CMK (cell line): ENCODE data around the gene FAM186B.
"Not testable (repeated sequence)": the region's sequence is repeated elsewhere in the genome, so short reads cannot be mapped to it uniquely, and the experiment has no call there.

Source experiments
- DNase-seq: peaks from one replicate; pipeline ENCODE4 v3.0.0-alpha.2; 2010; ENCODE audit warnings: low read depth

FAM186B gene

DNA sequence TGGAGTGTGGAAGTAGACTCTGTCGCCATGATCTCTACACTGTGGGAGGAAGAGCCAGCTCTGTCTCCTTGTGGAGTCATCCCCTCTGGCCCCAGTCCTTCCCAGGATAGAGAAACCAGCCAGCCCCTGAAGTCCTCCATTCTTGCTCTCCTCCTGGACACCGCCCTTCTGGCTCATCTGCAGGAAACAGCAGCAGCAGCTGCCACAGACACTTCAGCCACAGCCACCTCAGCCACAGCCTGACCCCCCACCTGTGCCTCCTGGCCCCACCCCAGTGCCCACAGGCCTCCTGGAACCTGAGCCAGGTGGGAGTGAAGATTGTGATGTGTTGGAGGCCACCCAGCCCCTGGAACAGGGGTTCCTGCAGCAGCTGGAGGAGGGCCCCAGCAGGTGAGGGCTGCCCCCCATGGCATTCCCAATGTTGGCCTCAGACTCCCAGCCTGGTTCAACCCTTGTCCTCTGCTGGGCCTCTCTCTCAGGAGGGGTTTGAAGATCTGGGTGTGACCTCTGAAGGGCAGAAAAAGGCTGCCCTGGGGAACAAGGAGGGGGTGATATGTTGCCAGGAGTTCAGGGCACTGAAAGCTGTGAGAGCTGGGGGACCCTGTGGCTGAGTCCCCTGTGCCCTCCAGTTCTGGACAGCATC, 28.4 kb upstream of the FAM186B start:
- DNase-seq: no peak

DNA sequence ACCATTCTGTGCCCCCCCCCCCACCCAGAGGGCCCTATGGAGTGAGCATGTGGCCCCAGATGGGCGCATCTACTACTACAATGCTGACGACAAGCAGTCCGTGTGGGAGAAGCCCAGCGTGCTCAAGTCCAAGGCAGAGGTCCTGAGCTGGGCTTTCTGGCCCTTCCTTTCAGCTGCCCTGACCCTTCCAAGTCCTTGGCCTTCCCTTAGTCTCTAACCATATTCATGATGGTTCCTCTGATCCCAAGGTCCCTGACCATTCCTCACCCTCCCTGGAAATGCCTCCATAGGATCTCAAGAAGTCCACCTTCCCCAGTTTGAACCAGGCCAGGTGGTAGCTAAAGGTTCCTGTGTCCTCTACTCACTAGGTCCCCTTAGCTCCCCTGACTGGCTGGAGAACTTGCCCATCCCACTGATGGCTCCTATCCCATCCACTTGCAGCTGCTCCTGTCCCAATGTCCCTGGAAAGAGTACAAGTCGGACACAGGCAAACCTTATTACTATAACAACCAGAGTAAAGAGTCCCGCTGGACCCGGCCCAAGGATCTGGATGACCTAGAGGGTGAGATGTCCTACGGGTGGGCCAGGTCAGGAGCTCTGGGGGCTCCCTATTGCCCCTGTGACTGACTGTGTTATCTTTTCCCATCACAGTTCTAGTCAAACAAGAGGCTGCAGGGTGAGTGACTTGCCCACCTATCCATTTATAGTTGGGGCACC, 27.7 kb upstream of the FAM186B start:
- DNase-seq: no peak

- DNase-seq: no peak
Observed at GRCh38 chr12:49632401-49632800, 27.0 kb upstream of the FAM186B start.

GRCh38 chr12:49631336-49631907, 26.0 kb upstream of the FAM186B start:
- DNase-seq: no peak

DNA sequence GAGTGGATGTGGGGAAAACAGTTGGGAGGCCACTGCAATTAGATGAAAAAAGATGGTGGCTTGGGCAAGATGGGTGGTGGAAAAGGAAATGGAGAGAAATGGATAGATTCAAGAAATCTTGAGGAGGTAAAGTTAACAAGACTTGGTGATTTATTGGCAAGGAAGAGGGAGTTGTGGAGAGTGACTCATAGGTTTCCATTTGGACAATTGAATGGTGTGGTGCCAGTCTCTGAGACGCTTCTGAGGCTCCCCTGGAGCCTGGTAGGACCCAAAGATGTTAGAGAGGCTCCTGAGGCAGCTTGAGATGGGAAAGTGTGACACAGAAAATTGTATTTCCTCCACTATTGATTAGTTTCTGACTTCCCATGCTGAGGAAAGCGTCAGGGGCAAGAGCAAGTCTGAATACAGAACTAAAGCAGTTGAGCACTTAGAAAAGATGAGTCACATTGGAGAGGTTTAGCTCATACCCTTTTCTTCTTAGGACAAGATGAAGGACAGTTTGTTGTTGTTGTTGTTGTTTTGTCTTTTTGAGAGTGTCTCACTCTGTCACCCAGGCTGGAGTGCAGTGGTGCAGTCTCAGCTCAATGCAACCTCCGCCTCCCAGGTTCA, 22.4 kb upstream of the FAM186B start:
- no peak for DNase-seq

- no peak for DNase-seq
Observed at GRCh38 chr12:49626836-49627235, 21.4 kb upstream of the FAM186B start.

DNA sequence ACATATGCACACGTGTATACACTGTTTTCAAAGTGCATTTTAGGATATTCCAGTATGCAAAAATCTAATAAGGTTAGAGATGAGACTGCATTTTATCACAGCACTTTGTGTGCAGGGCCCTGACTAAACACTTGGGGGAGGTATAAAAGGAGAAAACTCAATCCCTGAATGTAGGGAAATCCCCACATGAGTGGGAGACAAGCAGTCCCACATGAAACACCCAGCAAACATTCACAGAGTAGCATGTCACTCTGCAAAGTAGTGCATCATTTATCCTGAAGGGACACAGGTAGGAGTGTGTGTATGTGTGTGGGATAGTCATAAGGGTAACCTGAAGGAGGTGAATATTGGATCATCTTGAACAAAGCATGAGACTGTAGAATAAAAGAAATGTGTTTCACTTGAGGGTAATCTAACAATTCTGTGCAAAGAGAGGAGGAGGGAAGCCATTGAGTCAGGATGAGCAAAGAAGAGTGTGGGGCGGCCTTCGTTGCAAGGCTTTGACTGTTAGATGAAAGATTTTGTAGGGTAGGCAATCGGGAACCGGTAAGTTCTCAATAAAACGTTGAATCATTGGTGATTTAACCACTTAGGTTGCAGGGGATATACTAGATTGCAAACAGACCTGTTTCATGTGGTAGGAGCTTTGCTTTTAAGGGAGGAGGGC, 20.9 kb upstream of the FAM186B start:
- no peak for DNase-seq

- no peak for DNase-seq
Observed at GRCh38 chr12:49624921-49625577, 19.6 kb upstream of the FAM186B start.

DNA sequence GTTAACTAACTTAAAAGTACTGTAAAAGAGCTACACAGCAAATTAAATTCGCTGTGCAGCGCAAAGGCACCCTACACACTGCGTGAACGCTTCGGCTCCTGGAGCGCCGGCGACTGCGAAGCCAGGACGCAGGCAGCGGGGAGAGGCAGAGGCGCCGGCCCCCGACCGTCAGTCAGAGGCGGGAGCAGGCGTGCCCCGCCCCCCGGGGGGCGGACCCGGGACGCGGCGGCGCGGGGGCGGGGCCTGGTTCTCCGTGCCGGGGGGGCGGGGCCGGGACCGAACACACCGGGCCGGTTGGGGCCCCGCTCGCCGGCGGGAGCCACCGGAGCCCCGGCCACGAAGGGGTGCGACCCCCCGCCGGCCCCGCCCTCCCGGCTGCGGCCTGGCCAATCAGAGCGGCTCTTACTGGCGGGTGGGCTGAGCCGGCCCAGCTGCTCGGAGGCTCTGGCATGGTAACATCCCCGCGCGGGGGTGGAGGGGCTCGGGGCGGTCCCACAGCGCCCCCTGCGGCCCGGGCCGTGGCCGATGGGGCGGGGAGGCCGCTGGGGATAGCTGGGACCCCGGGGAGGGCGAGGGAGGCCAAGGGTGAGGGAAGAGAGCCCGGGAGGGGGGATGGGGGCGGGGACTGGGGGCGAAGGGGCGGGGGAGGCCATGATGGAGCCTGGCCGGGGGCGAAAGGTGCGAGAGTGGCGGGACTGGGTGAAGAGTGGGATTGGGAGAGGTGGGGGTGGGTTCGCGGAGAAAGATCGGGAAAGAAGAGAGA, 17.9 kb upstream of the FAM186B start, which contains the start of gene PRPF40B:
PRPF40B (plus strand) TSS at position 420 of the 763 bp plus-strand sequence; CDS start at position 450, 30 bp downstream.
- peak; percentile 75 for DNase-seq

- peak; percentile 27 for DNase-seq
Observed at GRCh38 chr12:49622501-49623141, 17.2 kb upstream of the FAM186B start.

- DNase-seq: no peak
Observed at GRCh38 chr12:49621651-49622500, 16.4 kb upstream of the FAM186B start.

DNA sequence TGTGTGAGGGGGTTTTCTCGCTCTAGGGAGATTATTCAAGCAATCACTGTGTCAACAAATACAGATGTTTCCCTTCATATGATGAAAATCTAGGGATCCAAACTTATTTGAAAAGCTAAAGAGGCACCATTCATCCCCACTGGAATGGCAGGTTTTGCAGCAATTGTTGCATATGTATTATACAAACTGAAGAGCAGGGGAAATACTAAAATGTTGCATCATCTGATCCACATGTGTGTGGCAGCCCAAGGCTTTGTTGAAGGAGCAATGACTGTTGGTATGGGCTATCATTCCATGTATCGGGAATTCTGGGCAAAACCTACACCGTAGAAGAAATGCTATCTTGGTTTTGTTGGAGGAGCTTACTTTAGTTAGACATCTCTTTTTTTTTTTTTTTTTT, 13.8 kb upstream of the FAM186B start:
- no peak for DNase-seq

GRCh38 chr12:49618576-49618975, 13.1 kb upstream of the FAM186B start:
- no peak for DNase-seq

DNA sequence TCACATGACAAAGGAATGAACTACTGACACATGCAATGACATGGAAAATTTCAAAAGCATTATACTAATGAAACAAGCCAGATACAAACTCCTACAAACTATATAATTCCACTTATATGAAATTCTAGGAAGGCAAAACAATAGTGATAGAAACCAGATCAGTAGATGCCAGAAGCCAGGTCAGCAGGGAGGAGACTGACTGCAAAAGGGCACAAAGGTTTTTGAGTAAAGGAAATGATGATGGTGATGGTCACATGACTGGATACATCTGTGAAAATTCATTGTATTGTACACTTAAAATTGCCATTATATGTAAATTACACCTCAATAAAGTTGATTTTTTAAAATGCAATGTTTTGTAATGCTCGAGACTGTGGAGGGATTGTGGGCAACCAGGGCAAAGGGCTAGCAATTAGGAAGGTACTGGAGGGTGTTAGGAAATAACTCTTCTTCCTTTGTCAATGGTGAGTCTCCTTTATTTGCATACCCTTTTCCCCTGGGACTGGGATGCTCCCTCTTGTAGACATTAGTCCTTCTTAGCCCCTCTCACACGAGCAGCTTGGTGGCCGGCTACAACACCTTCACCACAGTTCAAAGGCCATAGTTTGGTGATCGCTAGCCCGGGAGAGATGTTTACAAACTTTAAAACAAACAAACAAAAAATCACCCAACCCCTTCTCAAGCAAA, 11.2 kb upstream of the FAM186B start:
- no peak for DNase-seq

- DNase-seq: no peak
Observed at GRCh38 chr12:49615725-49616124, 10.3 kb upstream of the FAM186B start.

DNA sequence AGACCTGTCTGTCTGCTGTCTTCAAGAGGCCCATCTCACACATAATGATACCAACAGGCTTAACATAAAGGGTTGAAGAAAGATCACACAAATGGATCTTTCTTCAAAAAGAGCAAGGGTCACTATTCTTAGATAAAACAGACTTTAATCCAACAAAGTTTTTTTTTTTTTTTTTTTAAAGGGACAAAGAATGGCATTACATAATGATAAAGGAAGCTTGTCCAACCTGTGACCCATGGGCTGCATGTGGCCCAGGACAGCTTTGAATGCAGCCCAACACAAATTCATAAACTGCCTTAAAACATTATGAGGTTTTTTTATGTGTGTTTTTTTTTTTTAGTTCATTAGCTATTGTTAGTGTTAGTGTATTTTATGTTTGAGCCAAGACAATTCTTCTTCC, 6.8 kb upstream of the FAM186B start:
- no peak for DNase-seq

GRCh38 chr12:49610785-49611184, 5.3 kb upstream of the FAM186B start:
- DNase-seq: not testable (repeated sequence)

DNA sequence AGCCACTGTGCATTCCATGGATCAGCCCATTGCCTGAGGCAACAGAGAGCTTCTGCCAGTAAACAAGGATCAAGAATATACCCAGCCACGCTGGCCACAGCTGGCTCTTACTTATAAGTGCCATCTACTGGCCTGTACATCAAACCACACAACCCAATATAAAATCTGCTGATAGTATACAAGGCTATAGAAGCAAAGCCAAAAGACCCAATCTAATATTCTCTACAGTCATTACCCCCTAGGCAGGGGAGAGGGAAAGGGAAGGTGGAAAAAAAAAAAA, 4.4 kb upstream of the FAM186B start:
- no peak for DNase-seq
